AG09309 (cell line): ENCODE data around the gene PYDC2.
"Not testable (repeated sequence)": the region's sequence is repeated elsewhere in the genome, so short reads cannot be mapped to it uniquely, and the experiment has no call there.

ENCODE experiments used
- DNase-seq: peaks from one replicate; pipeline ENCODE4 v3.0.0-alpha.2; 2010; ENCODE audit warnings: low read depth
- H3K4me3 ChIP-seq: 2 replicates; pipeline ENCODE4 v1.5.1; 2011; ENCODE audit warnings: mild to moderate bottlenecking, low read depth, low read length, moderate library complexity; ENCODE audit not compliant: control insufficient read depth
- CTCF ChIP-seq: IDR thresholded peaks from 2 replicates; pipeline ENCODE4 v1.5.1; 2011; ENCODE audit warnings: mild to moderate bottlenecking, low read depth, low read length, inconsistent platforms; ENCODE audit not compliant: insufficient read depth, control insufficient read depth; ENCODE audit errors: missing control alignments

The PYDC2 gene

GRCh38 chr3:191449256-191449655 lies 11.7 kb upstream of the PYDC2 start:
- no peak for DNase-seq
- H3K4me3 ChIP-seq: no peak overlapping the region
- no peak for TF ChIP-seq CTCF

GRCh38 chr3:191455257-191455952 lies 5.6 kb upstream of the PYDC2 start:
- DNase-seq: no peak
- no peak overlapping the region for H3K4me3 ChIP-seq
- no peak for TF ChIP-seq CTCF

GRCh38 chr3:191460360-191460759 lies 603 bp upstream of the PYDC2 start:
- no peak for TF ChIP-seq CTCF
- no peak for DNase-seq
- H3K4me3 ChIP-seq: no peak overlapping the region

DNA sequence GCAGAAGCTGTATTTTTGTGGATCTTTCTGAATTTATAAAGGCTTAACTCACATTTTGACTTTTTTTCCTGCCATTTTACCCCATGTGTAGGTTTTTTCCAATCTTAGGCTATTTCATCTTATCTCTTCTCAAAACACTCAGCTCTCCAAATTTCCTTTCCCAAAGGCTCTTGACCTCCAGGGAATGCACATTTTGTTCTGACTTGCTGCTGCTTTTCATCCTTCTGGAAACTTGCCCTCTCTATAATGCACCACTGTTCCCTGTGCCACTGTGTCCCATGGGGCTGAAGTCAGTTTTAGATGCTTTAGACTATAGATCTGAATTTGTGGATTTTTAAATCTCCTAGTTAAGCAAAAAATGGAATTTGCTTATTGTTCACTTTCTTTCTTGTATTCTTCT lies 9.1 kb downstream of the PYDC2 start:
- no peak for TF ChIP-seq CTCF
- H3K4me3 ChIP-seq: no peak overlapping the region
- no peak for DNase-seq

DNA sequence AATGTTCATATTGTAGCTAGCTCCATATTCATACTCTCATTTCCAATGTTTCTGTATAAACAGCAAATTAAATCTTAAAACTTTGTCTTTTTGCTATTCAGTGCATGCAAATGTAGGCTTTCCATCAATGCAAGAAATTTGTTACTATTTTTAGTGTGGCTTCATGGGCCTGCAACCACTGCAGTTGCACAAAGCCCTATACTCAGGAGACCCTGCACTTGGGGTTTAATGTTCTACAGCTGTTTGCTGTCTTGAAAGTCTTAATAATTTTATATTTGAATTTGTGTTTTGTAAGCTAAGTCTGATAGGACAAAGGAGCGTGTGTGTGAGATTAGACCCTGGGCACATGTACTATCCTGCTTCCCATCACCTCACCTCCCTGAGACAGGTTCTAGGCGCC lies 9.6 kb downstream of the PYDC2 start:
- no peak overlapping the region for H3K4me3 ChIP-seq
- no peak for DNase-seq
- TF ChIP-seq CTCF: no peak

- no peak overlapping the region for H3K4me3 ChIP-seq
- no peak for TF ChIP-seq CTCF
- no peak for DNase-seq
Measured at GRCh38 chr3:191473661-191474198, 12.8 kb downstream of the PYDC2 start.

- no peak overlapping the region for H3K4me3 ChIP-seq
- DNase-seq: no peak
- TF ChIP-seq CTCF: no peak
Measured at GRCh38 chr3:191476066-191476772, 15.3 kb downstream of the PYDC2 start.

DNA sequence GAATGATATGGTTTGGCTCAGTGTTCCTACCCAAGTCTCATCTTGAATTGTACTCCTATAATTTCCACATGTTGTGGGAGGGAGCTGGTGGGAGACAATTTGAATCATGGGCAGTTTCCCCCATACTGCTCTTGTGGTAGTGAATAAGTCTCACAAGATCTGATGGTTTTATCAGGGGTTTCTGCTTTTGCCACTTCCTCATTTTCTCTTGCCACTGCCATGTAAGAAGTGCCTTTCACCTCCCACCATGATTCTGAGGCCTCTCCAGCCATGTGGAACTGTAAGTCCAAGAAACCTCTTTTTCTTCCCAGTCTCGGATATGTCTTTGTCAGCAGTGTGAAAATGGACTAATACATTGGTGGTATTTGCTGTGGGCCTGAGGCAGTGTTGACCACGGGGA lies 23.0 kb downstream of the PYDC2 start:
- not testable (repeated sequence) for H3K4me3 ChIP-seq, DNase-seq
